Measurements from ENCODE around the gene ZNF516.

ZNF516 gene

DNA sequence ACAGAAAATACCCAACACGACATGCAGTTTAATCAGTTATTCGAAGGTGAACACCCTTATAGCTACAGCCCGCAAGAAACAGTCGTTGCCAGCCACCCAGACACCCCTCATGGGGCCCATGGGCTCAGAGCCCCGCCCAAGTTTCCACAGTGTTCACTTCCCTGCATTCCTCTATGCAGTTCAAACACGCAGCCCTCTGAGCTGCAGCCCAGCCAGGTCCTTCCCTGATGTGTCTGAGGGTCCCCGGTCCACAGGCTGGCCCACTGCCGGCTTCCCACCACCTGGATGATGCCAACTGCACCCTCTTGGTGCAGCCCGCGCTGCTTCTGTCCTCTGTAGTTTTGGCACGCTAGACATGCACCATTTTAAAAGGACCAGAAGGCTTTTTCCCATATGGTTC lies 87.4 kb downstream of the ZNF516 start:
- H3K9me3 ChIP-seq: no peaks in the 10 kb centered on the region
- no peaks in the 10 kb centered on the region for H3K27me3 ChIP-seq
- no peak overlapping the region for H3K4me3 ChIP-seq (ENCODE audit: low read depth in 1 of 2, low read length in 1 of 2)
- peaks cover 41% of the 10 kb centered on the region for H3K36me3 ChIP-seq
- TF ChIP-seq, protein P1, sequence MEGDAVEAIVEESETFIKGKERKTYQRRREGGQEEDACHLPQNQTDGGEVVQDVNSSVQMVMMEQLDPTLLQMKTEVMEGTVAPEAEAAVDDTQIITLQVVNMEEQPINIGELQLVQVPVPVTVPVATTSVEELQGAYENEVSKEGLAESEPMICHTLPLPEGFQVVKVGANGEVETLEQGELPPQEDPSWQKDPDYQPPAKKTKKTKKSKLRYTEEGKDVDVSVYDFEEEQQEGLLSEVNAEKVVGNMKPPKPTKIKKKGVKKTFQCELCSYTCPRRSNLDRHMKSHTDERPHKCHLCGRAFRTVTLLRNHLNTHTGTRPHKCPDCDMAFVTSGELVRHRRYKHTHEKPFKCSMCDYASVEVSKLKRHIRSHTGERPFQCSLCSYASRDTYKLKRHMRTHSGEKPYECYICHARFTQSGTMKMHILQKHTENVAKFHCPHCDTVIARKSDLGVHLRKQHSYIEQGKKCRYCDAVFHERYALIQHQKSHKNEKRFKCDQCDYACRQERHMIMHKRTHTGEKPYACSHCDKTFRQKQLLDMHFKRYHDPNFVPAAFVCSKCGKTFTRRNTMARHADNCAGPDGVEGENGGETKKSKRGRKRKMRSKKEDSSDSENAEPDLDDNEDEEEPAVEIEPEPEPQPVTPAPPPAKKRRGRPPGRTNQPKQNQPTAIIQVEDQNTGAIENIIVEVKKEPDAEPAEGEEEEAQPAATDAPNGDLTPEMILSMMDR (IDR thresholded peaks at IDR 0.05): no peak
- peak overlapping the region; percentile 1 for H3K27ac ChIP-seq
- peaks cover 87 to 89% of the 10 kb centered on the region in 2 experiments for H3K4me1 ChIP-seq (ENCODE audit: control insufficient read depth in 1 of 2, insufficient read depth in 1 of 2, low read depth in 1 of 2, low read length in 1 of 2)

DNA sequence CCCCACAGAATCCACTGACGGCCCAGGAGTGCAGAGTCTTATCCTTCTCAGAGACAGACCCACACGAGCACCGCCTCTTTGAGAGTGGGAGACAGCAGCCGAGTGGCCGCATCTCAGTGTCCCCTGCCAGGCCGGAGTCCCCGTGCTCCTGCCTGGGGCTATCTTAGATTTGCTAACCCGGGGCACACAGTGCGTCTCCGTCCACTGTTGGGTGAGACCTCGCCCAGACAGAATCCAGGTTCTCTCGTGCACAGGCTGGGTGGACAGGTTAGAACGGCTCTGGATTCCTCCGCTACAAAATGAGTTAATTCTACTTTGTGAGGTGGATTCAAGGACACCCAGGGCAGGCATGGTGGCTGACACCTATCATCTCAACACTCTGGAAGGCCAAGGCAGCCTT lies 88.3 kb downstream of the ZNF516 start:
- Histone ChIP-seq H3K36me3 (peaks cover 42% of the 10 kb centered on the region), H3K27me3 (no peaks in the 10 kb centered on the region), H3K27ac (peak overlapping the region; percentile 55), H3K4me1 (ENCODE audit: control insufficient read depth in 1 of 2, insufficient read depth in 1 of 2, low read depth in 1 of 2, low read length in 1 of 2) (peaks cover 87 to 89% of the 10 kb centered on the region in 2 experiments), H3K4me3 (ENCODE audit: low read depth in 1 of 2, low read length in 1 of 2) (no peak overlapping the region), H3K9me3 (no peaks in the 10 kb centered on the region)
- TF ChIP-seq, protein P1 (IDR thresholded peaks at IDR 0.05): no peak

DNA sequence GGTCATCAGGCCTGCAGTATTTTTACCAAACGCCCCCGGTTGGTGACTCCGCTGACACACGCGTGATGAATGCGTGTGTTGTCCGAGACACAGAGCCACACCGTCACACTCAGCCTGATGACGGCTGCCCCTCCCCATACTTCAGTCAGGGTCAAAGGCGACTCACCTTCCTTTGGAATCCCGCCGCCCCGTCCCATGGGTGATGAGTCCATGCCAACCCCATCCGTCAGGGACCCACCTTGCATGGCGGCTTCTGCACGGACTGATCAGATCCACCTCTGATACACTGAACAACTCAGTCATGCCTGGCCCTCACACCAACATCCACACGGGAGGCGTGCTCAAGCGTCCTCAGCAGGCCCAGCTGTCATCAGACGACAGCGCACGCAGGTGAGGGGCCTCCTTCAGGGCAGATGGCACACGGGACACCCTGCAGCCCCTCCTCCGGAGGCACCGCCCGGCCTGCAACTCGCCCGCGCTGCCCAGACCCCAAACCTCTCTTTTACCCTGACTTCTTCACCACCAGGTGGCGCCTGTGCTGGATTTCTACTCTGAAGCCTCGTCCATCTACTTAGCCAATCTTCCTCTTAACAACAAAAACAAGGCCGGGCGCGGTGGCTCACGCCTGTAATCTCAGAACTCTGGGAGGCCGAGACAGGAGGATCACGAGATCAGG lies 89.2 kb downstream of the ZNF516 start:
- Histone ChIP-seq H3K27me3 (no peaks in the 10 kb centered on the region), H3K9me3 (no peaks in the 10 kb centered on the region), H3K36me3 (peaks cover 44% of the 10 kb centered on the region), H3K27ac (peak overlapping the region; percentile 55), H3K4me3 (ENCODE audit: low read depth in 1 of 2, low read length in 1 of 2) (no peak overlapping the region), H3K4me1 (ENCODE audit: control insufficient read depth in 1 of 2, insufficient read depth in 1 of 2, low read depth in 1 of 2, low read length in 1 of 2) (peaks cover 84 to 88% of the 10 kb centered on the region in 2 experiments)
- TF ChIP-seq, protein P1 (IDR thresholded peaks at IDR 0.05): no peak

DNA sequence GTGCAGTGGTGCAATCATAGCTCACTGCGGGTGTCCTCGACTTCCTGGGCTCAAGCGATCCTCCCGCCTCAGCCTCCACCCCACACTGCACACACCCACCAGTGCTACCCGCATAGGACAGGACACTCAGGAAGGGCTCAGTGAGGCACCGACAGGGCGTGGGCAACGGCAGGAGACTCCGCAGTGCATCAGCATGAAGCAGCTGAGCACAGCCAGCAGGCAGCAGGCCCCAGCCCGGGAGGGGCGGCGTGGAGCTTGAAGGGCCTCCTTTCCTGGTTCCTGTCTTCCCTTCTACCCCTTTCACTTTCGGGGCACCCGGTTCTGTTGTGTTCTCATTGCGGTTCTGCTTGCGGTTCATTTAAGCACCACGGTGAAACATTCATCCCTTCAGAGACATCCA lies 89.8 kb downstream of the ZNF516 start:
- H3K9me3 ChIP-seq: no peaks in the 10 kb centered on the region
- H3K4me1 ChIP-seq (ENCODE audit: control insufficient read depth in 1 of 2, insufficient read depth in 1 of 2, low read depth in 1 of 2, low read length in 1 of 2): peaks cover 81 to 87% of the 10 kb centered on the region in 2 experiments
- peak overlapping the region; percentile 6 for H3K27ac ChIP-seq
- no peak overlapping the region for H3K4me3 ChIP-seq (ENCODE audit: low read depth in 1 of 2, low read length in 1 of 2)
- TF ChIP-seq, protein P1 (IDR thresholded peaks at IDR 0.05): no peak
- no peaks in the 10 kb centered on the region for H3K27me3 ChIP-seq
- peaks cover 44% of the 10 kb centered on the region for H3K36me3 ChIP-seq

DNA sequence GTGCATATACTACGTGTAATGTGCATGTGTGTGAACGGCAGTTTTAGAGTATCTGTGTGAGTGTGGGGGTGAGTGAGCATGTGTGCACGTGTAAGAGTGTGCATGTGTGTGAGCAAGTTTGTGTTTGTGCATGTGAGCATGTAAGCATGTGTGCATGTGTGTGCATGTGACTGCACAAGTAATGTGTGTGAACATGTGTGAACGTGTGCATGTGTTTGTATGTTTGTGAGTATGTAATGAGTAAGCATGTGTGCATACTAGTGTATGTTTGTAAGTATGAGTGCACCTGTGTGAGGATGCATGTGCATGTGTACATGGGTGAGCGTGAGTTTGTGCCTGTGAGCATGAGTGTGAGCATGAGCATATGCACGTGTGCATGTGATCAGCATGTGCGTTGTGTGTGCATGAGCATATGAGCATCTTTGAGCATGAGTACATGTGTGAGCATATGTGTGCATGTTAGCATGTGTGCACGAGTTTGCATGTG lies 90.7 kb downstream of the ZNF516 start:
- Histone ChIP-seq H3K9me3 (no peaks in the 10 kb centered on the region), H3K36me3 (peaks cover 44% of the 10 kb centered on the region), H3K27ac (peak overlapping the region; percentile 82), H3K4me1 (ENCODE audit: control insufficient read depth in 1 of 2, insufficient read depth in 1 of 2, low read depth in 1 of 2, low read length in 1 of 2) (peaks cover 81 to 87% of the 10 kb centered on the region in 2 experiments), H3K27me3 (no peaks in the 10 kb centered on the region), H3K4me3 (ENCODE audit: low read depth in 1 of 2, low read length in 1 of 2) (no peak overlapping the region)
- TF ChIP-seq, protein P1 (IDR thresholded peaks at IDR 0.05): no peak

Measured in neutrophil (primary cell).